HTERT RPE-1 (cell line): ENCODE measurements around the gene MKRN2.
"Not testable (repeated sequence)": the region's sequence is repeated elsewhere in the genome, so short reads cannot be mapped to it uniquely, and the experiment has no call there.

Source experiments
- in situ Hi-C: fragments of 300-500 bp; cut with MboI; formaldehyde crosslinking; loops from 4 replicates; pipeline ENCODE4 v1.14.3; 2020; ENCODE audit warnings: low sequenced_read_pairs

MKRN2 gene

DNA sequence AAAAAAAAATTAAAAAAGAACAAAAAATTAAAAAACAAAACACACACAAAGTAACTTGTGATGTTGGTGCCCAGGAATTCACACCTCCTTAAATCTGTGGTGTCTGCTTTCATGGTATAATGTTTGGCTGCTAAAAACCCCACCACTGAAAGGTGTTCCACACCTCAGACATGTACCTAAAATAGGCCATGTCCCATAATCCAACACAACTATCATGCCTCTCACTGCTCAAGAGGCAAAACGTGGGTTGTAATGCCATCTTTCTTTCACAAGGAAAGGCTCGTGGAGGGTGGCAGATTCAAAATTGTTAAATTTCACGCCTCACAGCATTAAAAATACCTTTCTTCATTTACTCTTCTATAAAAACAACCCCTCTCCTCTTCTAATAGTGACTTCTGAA, 29.5 kb downstream of the MKRN2 start:
- in situ Hi-C loops, result no loop called here

DNA sequence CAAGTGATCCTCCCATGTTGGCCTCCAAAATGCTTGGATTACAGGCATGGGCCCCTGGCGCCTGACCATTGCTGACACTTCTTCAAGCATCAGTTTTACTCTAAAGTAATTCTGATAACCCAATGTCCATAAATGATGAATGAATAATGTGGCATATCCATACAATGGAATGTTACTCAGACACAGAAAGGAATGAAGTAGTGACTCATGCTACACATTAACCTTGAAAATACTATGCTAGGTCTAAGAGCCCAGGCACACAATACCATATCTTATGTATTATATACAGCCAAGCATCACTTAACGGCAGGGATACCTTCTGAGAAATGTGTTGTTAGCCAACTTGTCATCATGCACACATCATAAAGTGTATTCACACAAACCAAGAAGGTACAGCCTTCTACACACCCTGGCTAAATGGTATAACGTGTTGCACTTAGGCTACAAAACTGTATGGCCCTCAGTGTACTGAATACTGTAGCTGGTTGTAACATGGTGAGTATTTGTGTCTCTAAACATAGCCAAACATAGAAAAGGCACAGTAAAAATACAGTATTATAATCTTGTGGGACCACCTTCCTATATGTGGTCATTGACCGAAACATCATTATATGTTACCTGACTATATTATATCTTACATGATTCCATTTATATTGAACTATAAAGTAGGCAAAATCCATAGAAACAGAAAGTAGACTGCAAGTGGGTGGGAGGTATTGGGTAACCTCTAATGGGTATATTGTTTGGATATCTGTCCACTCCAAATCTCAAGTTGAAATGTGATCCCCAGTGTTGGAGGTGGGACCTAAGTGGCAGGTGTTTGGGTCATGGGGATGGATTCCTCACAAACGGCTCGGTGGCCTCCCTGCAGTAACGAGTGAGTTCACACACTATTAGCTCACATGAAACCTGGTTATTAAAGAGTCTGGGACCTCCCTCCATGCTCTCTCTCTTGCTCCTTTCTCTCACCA, 31.4 kb downstream of the MKRN2 start:
- in situ Hi-C loops, result no loop called here

DNA sequence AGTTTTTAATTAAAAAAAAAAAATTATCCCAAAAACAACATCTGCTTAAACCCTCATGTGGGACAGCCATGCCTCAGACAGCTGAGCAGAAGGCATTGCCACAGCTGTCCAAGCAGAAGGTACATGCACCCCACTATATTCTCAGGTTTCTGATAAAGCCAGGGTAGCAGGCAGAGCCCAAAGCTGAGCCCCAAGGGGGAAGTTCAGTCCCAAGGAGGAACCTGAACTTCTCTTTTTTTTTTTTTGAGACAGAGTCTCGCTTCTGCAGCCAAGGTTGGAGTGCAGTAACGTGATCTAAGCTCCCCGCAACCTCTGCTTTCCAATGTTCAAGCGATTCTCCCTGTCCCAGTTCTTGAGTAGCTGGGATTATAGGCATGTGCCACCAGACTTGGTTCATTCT, 33.2 kb downstream of the MKRN2 start:
- in situ Hi-C loops, result no loop called here

DNA sequence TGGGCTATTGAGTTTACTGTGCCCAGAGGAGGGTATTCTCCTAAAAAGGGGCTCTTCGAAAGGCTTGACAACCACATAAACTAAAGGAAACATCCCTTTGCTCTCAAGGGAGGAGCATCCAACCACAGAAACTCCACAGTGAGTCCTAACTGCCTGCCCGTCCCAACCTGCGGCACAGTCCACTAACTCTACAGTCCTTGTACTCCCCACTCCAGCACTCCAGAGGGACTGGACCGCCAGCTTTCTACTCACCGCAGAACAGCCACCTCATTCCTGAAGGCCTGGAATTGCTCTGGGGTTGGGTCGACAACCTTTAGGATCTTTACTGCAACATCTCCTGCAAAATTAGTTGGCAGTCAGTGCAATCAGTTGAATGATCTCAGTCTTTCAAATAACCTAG, 34.6 kb downstream of the MKRN2 start:
- in situ Hi-C loops, result no loop called here

DNA sequence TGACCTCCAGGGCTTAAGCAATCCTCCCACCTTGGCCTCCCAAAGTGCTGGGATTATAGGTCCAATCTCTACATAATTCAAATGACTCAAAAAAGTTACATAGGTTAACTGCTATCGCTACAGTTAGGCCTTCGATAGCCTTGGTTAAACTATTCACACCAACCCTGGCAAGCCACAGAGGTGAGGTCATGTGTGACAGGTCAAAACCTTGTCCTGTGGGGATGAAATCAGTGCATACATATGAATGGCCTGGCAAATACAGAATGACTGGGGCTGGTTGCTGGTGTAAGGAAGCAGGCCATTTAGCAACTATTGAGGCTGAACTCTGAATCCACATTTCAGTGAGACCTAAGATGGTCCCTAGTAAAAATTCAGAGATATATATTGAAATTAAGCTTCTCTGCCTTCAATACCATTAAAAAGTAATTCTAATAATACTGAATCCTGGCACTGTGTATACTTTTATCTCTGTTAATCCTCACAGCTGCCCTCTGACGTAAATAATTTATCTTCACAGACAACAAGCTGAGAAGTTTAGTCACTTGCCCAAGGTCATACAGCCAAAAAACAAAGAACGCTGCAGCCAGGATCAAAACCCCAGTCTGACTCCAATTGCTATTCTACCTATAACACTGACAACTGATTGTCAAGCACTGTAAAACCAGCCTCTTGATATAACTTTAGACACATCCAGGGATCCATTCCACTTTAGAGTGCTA, 35.3 kb downstream of the MKRN2 start:
- in situ Hi-C loops, result no loop called here

DNA sequence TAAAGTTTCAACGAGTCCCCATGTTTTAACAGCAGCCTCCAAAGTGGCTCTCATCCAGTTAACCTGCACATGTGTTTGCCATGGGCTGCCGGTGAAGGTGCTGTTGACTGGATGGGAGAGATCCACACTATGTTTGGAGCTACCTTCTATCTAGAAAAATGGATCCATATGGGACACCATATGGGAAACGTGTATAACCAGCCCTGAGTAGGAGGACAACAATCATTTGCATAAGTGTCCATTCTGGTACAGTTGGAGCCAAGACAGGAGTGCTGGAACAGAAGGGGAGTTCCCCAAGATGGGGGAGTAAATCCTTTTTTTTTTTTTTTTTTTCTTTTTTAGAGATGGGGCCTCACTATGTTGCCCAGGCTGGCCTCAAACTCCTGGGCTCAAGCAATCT, 36.6 kb downstream of the MKRN2 start:
- in situ Hi-C loops, result no loop called here

DNA sequence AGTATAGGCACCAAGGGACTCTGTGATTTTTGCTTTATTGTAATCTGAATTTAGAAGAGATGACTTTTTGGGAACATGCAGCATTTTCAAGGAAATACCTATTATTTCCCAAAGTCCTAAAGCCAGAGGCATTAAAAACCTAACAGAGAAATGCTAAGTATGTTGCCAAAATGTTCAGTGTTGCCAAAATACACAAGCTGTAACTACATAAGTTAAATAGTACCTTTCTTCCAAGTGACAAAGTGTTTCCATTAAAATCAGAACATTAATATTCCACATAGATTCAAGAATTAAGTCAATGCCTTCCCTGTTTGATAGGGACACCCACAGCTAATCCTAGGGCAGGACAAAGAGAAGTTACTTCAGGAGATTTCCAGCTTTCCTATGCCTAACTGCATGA, 42.0 kb downstream of the MKRN2 start:
- in situ Hi-C loops, result no loop called here

DNA sequence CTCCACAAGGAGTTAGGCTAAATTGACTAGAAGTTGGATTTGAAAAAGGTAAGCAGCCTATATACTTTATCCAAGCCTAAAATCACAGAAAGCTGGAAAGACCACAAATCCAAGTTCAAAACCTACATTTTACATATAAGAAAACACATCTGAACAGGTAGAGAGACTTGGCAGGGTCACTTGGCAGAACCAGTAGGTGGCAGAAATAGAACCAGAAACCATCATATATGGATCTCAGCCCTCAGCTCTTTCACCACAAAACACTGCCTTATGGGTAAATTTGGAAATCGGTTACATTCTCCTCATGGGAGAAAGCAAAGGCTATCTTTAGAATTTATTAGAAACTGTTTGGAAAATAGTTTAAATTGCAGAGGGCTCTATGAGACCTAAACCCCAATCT, 44.2 kb downstream of the MKRN2 start:
- in situ Hi-C loops, result no loop called here

DNA sequence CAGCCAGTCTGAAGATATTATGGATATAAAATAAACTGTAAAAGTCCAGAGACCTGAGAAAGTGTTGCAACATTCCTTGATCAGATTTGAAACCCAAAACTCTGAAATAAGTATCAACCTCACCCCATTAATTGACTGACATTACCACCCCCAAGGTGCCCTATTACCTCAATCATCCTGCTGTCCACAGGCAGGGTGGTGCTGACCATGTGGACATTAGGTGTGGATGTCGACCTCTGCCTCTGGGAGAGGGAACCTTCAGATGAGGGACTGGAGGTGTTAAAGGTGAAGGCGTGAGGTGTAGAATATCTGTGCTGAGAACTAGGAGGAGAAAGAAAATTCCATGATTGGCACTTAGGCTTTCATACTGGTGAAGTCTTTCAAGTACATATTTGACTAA, 47.1 kb downstream of the MKRN2 start:
- in situ Hi-C loops, result no loop called here

DNA sequence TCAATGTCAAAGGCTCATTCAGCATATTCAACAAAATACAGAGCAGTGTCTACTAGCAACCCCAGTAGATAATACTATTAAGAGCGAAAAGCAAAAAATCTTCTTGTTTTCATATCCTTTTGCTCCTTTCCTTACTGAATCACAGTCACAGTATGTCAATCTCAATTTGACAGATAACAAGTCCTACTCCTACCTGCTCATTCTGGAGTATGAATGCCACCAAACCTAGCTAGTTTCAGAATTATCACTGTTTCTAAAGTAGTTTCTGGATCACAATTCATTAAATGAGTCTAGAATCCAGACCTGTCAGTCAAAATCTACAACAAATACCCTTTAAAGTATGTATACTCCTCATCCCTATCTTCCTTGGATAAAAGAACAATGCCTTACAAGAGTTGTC, 51.5 kb downstream of the MKRN2 start:
- in situ Hi-C loops, result no loop called here

DNA sequence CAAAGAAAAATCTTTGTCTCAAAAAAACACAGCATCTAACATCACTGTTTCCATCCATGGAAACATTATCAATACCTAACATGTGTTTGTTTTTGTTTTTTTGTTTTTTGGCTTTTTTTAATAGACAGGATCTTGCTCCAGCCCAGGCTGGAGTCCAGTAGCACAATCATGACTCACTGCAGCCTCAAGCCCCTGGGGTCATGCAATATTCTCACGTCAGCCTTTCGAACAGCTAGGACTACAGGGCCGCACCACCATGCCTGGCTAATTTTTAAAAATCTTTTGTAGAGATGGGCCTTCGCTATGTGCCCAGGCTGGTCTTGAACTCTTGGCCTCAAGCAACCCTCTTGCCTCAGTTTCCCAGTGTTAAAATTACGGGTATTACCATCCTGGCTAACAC, 54.2 kb downstream of the MKRN2 start:
- in situ Hi-C loops, result no loop called here

DNA sequence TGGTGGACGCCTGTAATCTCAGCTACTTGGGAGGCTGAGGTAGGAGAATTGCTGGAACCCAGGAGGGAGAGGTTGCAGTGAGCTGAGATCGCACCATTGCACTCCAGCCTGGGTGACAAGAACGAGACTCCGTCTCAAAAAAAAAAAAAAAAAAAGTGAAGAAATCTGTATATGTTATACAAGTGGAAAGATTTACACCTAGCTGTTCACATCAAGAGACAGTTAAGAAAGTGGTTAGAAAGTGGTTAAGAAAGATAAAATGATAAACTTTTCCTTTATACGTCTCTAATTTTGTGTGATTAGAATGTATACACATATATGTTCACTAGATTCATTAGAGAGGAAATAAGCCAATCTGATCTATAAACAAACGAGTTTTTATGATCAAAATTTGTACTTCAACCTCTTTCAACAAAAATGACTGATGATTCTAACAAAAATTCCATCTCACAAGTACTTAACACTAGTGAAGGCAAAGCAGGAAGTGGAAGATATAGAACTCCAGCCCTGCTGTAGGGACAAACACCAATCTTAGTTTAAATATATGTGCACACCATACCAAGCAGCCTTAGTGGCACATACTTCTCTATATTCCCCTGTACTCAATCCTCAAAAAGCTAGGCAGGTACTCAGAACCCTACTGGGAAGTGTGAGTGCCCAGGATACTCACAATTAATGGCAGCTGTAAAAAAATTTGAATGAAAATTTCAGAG, 55.8 kb downstream of the MKRN2 start:
- in situ Hi-C loops, result no loop called here

DNA sequence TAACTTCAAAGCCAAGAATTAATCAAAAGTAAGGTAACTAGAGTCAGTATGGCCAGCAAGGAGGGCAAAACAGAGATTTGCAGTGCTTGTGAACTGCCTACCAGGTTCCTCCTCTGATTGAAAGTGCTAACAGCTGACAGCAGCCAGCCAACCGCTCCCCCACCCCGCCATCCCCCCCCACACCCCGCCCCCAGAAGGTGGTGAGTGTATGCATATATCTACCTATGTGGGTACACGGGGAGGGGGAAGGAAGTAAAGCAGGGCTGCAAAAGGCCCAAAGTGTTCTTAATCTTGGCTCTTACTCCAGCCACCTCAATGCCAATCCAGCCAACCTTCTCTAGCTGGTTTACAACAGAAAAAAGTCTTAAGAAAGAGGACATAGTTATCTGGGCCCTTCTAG, 56.4 kb downstream of the MKRN2 start:
- in situ Hi-C loops, result no loop called here

DNA sequence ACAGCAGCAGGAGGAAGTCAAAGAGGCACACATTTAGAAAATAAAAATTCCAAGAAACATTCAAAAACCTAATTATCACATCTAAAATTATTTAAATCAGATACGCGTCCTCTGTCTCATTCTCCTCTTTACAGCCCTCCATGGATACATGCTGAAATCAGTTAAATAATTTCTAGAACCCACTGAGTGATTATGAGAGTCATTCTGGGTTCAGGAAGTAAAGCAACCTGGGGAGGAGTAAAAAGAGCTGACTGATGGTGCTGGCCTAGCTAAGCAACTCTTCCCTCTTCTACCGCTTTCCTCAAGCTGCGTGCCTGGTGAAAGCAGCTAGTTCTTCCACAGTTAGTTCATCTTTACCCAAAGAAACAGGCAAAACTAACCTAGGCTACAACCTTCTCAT, 58.4 kb downstream of the MKRN2 start:
- in situ Hi-C loops, result no loop called here

DNA sequence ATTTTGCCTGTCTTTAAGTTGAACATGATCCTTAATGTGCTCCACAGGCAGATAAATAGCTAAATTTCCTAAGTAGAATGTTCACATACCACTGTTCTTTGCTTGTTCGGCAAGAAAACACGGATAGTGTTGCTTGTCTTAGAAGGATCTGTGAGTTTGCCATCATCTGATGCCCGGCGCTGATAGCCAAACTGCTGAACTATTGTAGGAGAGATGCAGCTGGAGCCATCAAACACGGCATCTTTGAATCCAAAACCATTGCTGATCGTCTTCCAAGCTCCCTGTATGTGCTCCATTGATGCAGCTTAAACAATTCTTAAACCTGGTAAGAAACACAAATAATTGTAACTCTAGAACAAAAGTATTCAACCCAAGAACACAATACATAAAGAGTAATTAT, 61.5 kb downstream of the MKRN2 start:
- in situ Hi-C loops, result no loop called here

DNA sequence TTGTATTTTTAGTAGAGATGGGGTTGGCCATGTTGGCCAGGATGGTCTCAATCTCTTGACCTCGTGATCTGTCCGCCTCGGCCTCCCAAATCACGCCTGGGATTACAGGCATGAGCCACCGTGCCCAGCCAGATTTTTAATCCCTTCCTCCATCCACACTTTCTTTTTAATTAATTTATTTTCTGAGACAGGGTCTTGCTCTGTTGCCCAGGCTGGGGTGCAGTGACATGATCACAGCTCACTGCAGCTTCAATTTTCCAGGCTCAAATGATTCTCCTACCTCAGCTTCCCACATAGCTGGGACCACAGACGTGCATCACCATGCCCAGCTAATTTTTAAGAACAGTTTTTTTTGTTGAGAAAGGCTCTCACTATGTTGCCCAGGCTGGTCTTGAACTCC, 63.4 kb downstream of the MKRN2 start:
- in situ Hi-C loops, result no loop called here

DNA sequence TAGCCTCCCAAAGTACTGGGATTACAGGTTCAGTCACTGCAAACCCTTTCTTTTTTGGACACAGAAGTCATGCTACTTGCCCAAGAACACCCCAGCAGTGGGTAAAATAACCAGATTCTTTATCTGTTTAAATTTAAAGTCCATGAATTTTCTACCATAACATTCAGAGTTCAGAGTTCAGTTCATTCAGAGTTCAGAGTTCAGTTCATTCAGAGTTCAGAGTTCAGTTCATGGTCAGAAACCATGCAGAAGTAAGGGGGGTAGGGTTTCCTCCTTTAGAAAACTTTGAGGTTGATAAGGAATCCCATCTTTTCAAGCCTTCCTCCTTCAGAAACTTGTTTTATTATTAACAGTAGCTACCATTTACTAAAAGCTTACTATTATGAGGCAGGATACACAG, 63.8 kb downstream of the MKRN2 start:
- in situ Hi-C loops, result no loop called here

DNA sequence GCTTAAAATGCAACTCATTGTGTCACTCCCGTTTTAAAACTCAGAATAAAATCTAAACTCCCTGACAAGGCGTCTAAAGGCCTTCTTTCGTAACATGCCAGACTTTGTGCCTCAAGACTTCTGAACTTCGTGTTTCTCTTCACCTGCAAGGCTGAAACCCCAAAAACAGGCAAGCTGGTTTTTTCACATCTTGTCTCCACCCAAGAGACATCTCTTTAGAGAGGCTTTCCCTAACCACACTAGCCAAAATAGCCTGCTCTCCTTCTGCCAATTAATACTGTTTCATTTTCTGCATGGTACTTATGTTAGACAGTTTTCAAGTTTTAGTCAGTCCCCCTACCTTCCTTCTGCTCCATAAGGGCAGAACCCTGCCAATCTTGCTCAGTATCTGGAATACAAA, 65.4 kb downstream of the MKRN2 start:
- in situ Hi-C loops, result no loop called here

DNA sequence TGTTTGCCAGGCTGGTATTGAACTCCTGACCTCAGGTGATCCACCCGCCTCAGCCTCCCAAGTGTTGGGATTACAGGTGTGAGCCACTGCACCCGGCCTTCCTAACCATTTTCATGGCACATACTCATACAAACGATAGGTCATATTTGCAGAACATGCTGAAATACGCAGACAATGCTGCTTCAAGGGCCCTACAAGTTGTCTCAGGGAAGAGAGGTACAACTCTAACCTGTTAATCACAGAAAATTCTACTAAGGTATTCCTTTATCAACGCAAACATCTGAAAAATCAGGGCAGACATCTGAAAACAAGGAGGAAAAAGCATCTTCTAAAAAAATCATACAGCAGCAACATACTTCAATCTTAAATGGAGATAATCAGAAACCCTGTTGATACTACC, 67.2 kb downstream of the MKRN2 start:
- in situ Hi-C loops, result no loop called here

DNA sequence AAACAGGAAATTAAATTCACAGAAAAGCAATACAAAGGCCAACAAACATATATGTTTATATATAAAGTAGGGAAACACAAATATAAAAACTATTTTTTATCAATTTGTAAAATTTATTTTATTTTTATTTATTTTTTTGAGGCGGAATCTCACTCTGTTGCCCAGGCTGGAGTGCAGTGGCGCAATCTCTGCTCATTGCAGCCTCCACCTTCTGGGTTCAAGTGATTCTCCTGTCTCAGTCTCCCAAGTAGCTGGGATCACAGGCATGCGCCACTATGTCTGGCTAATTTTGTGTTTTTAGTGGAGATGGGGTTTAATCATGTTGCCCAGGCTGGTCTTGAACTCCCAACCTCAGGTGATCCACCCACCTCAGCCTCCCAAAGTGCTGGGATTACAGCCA, 68.1 kb downstream of the MKRN2 start:
- in situ Hi-C loops, result not testable (repeated sequence)

DNA sequence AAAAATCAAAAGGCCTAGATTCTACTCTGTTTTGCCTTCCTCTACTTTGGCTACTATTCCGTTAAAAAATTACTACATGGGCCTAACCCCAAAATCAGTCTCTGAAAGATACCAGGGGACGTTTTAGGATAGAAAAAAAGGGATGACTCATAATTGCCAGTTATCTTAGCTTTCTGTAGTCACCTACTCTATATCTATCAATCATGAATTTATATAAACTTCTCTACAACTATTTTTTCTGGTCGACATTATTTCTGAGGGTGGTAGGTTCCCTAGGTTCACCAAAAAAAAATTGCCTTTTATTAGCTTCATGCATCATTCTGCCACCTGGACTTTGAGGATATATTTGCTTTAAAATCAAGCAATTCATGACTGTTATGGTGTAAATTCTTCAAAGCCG, 70.5 kb downstream of the MKRN2 start:
- in situ Hi-C loops, result no loop called here

DNA sequence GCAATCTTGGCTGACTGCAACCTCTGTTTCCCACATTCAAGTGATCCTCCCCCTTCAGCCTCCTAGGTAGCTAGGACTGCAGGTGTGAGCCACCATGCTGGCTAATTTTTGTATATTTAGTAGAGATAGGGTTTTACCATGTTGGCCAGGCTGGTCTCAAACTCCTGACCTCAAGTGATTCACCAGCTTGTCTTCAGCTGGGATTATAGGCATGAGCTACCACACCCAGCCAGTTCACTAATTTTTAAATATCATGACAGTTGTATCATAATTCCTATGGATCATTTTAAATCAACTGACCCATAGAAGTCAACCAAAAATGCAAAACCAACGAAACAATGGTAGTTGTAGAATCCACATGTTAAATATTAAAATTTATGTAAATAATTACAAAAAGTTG, 71.9 kb downstream of the MKRN2 start:
- in situ Hi-C loops, result no loop called here
